H7 (cell line): ENCODE measurements around the gene MED12L. TPM values are rescaled to one million over a fixed set of nuclear protein-coding genes. Genes with fewer than 3 reads are reported as not detected.

Experiments used
- DNase-seq: peaks from one replicate; pipeline ENCODE4 v3.0.0; 2012
- H3K27me3 ChIP-seq: 2 replicates; pipeline ENCODE4 v1.6.0; 2011; ENCODE audit warnings: mild to moderate bottlenecking, low read length; ENCODE audit not compliant: control insufficient read depth, insufficient read depth
- H3K36me3 ChIP-seq: replicated peaks from 2 replicates; pipeline ENCODE4 v1.5.1; 2011; ENCODE audit warnings: low read length; ENCODE audit not compliant: control insufficient read depth, insufficient read depth
- H3K4me3 ChIP-seq: 2 replicates; pipeline ENCODE4 v1.5.1; 2011; ENCODE audit warnings: low read depth, mild to moderate bottlenecking, control low read depth, low read length, moderate library complexity; ENCODE audit not compliant: insufficient read depth
- total RNA-seq: library from RNA; depleted of rRNA; stranded (reverse); fragments of >200 nt; shearing (Covaris generic); gene quantifications from 2 replicates; pipeline ENCODE4 v1.2.3, GENCODE V29; 2014

MED12L gene
- total RNA-seq, 1 experiment from 2014 or later = 7.9 TPM

GRCh38 chr3:151106311-151106710 is 20.8 kb downstream of the MED12L start:
- Histone ChIP-seq H3K27me3 (no peaks in the 10 kb centered on the region), H3K4me3 (no peak overlapping the region), H3K36me3 (no peaks in the 10 kb centered on the region)
- DNase-seq = no peak

- no peak overlapping the region for H3K4me3 ChIP-seq
- H3K36me3 ChIP-seq = no peaks in the 10 kb centered on the region
- DNase-seq = no peak
- H3K27me3 ChIP-seq = no peaks in the 10 kb centered on the region
Observed at GRCh38 chr3:151107177-151107576, 21.7 kb downstream of the MED12L start.

- no peak for DNase-seq
- H3K4me3 ChIP-seq = no peak overlapping the region
Observed at GRCh38 chr3:151107701-151108100, 22.2 kb downstream of the MED12L start.

GRCh38 chr3:151109286-151109800 is 23.9 kb downstream of the MED12L start:
- Histone ChIP-seq H3K27me3 (no peaks in the 10 kb centered on the region), H3K36me3 (no peaks in the 10 kb centered on the region), H3K4me3 (no peak overlapping the region)
- DNase-seq = no peak

More at GRCh38 chr3:151107701-151108100, 22.2 kb downstream of the MED12L start:
- H3K36me3 ChIP-seq = no peaks in the 10 kb centered on the region
- no peaks in the 10 kb centered on the region for H3K27me3 ChIP-seq

GRCh38 chr3:151112731-151113130 is 27.3 kb downstream of the MED12L start:
- Histone ChIP-seq H3K4me3 (no peak overlapping the region), H3K36me3 (no peaks in the 10 kb centered on the region), H3K27me3 (no peaks in the 10 kb centered on the region)
- DNase-seq = no peak

GRCh38 chr3:151113343-151113742 is 27.9 kb downstream of the MED12L start:
- DNase-seq = no peak

GRCh38 chr3:151117047-151117446 is 31.6 kb downstream of the MED12L start:
- H3K36me3 ChIP-seq = no peaks in the 10 kb centered on the region
- no peak for DNase-seq
- H3K4me3 ChIP-seq = no peak overlapping the region
- no peaks in the 10 kb centered on the region for H3K27me3 ChIP-seq

More at GRCh38 chr3:151113343-151113742, 27.9 kb downstream of the MED12L start:
- H3K36me3 ChIP-seq = no peaks in the 10 kb centered on the region
- H3K4me3 ChIP-seq = no peak overlapping the region
- H3K27me3 ChIP-seq = no peaks in the 10 kb centered on the region

- DNase-seq = no peak
- Histone ChIP-seq H3K27me3 (no peaks in the 10 kb centered on the region), H3K4me3 (no peak overlapping the region), H3K36me3 (no peaks in the 10 kb centered on the region)
Observed at GRCh38 chr3:151119188-151119587, 33.7 kb downstream of the MED12L start.

- H3K27me3 ChIP-seq = no peaks in the 10 kb centered on the region
- DNase-seq = no peak
- no peaks in the 10 kb centered on the region; the same call in 1 of the 2 replicates for H3K36me3 ChIP-seq
- no peak overlapping the region for H3K4me3 ChIP-seq
Observed at GRCh38 chr3:151120409-151120808, 34.9 kb downstream of the MED12L start.

GRCh38 chr3:151121016-151121415 is 35.6 kb downstream of the MED12L start:
- H3K4me3 ChIP-seq = no peak overlapping the region
- no peak for DNase-seq
- no peaks in the 10 kb centered on the region for H3K27me3 ChIP-seq
- no peaks in the 10 kb centered on the region; the same call in 1 of the 2 replicates for H3K36me3 ChIP-seq

- H3K36me3 ChIP-seq = peaks cover 2% of the 10 kb centered on the region
- H3K27me3 ChIP-seq = no peaks in the 10 kb centered on the region
- DNase-seq = no peak
- H3K4me3 ChIP-seq = no peak overlapping the region
Observed at GRCh38 chr3:151123827-151124226, 38.4 kb downstream of the MED12L start.

- no peaks in the 10 kb centered on the region for H3K27me3 ChIP-seq
- H3K36me3 ChIP-seq = peaks cover 2% of the 10 kb centered on the region
- no peak for DNase-seq
- no peak overlapping the region for H3K4me3 ChIP-seq
Observed at GRCh38 chr3:151124476-151124875, 39.0 kb downstream of the MED12L start.

GRCh38 chr3:151130428-151130827 is 45.0 kb downstream of the MED12L start:
- no peak for DNase-seq
- H3K36me3 ChIP-seq = peaks cover 2% of the 10 kb centered on the region
- no peak overlapping the region for H3K4me3 ChIP-seq
- no peaks in the 10 kb centered on the region for H3K27me3 ChIP-seq

GRCh38 chr3:151133175-151133574 is 47.7 kb downstream of the MED12L start:
- no peaks in the 10 kb centered on the region for H3K27me3 ChIP-seq
- no peaks in the 10 kb centered on the region; the same call in 1 of the 2 replicates for H3K36me3 ChIP-seq
- H3K4me3 ChIP-seq = no peak overlapping the region
- DNase-seq = no peak

- Histone ChIP-seq H3K27me3 (no peaks in the 10 kb centered on the region), H3K36me3 (no peaks in the 10 kb centered on the region), H3K4me3 (no peak overlapping the region)
- DNase-seq = no peak
Observed at GRCh38 chr3:151133917-151134450, 48.5 kb downstream of the MED12L start.
